Endothelial cell of umbilical vein (primary cell): ENCODE results near the gene GRID1.

ENCODE experiments used
- CTCF ChIP-seq, 2 donors: IDR thresholded peaks; 1 replicate in 1 of 2; 2 replicates in 1 of 2; pipeline ENCODE4 v1.5.1; 2011; ENCODE audit warnings: low read length in 2 of 2, mild to moderate bottlenecking in 2 of 2, moderate library complexity in 2 of 2, control low read depth in 1 of 2, inconsistent platforms in 1 of 2, low read depth in 1 of 2; ENCODE audit not compliant: insufficient read depth in 1 of 2; ENCODE audit errors: extremely low read depth in 1 of 2
- EZH2 ChIP-seq: IDR thresholded peaks from 2 replicates; pipeline ENCODE4 v1.6.1; 2012; ENCODE audit warnings: borderline replicate concordance, low read depth, mild to moderate bottlenecking, moderate library complexity, low read length, inconsistent platforms; ENCODE audit not compliant: severe bottlenecking
- FOS ChIP-seq: IDR thresholded peaks from 2 replicates; pipeline ENCODE4 v1.6.1; 2011; ENCODE audit warnings: mild to moderate bottlenecking, low read length, moderate library complexity, borderline replicate concordance; ENCODE audit not compliant: insufficient read depth
- JUN ChIP-seq: IDR thresholded peaks from 2 replicates; pipeline ENCODE4 v1.6.1; 2011; ENCODE audit warnings: borderline replicate concordance, low read depth; ENCODE audit not compliant: insufficient read length, insufficient read depth
- MYC ChIP-seq: IDR thresholded peaks from one replicate; pipeline ENCODE4 v1.6.1; 2011; ENCODE audit warnings: mild to moderate bottlenecking, low read depth, low read length
- POLR2A ChIP-seq: IDR thresholded peaks from 2 replicates; pipeline ENCODE4 v1.6.1; 2012; ENCODE audit warnings: low read depth, mild to moderate bottlenecking, control low read depth, low read length
- POLR2AphosphoS5 ChIP-seq: IDR thresholded peaks from 2 replicates; pipeline ENCODE4 v1.6.1; 2012; ENCODE audit warnings: low read depth, mild to moderate bottlenecking, control low read depth, low read length, moderate library complexity; ENCODE audit not compliant: insufficient read depth
- TF ChIP-seq, protein P1 (sequence below): IDR thresholded peaks from 2 replicates; pipeline ENCODE4 v1.6.1; 2011; ENCODE audit not compliant: insufficient read depth, insufficient read length

GRCh38 chr10:85826377-85826776 lies 540.2 kb downstream of the GRID1 start:
- TF ChIP-seq CTCF (IDR thresholded peaks at IDR 0.05; ENCODE audit: extremely low read depth in 1 of 2, insufficient read depth in 1 of 2, low read depth in 1 of 2, low read length in 2 of 2) = no peak
- TF ChIP-seq MYC = no peak
- TF ChIP-seq, protein P1, sequence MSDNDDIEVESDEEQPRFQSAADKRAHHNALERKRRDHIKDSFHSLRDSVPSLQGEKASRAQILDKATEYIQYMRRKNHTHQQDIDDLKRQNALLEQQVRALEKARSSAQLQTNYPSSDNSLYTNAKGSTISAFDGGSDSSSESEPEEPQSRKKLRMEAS = no peak
- TF ChIP-seq EZH2 = no peak
- no peak for TF ChIP-seq JUN
- TF ChIP-seq POLR2A = no peak
- TF ChIP-seq POLR2AphosphoS5 = no peak
- TF ChIP-seq FOS = no peak
